SK-N-MC (cell line): ENCODE measurements around the gene TDRD6.

ENCODE experiments used
- EZH2 ChIP-seq: fragments of 200-600 bp; sonication (generic); IDR thresholded peaks from one replicate; pipeline ENCODE4 v1.6.1; 2017; ENCODE audit warnings: antibody characterized with exemption
- POLR2AphosphoS5 ChIP-seq: IDR thresholded peaks from 2 replicates; pipeline ENCODE4 v1.6.1; 2012; ENCODE audit warnings: mild to moderate bottlenecking, low read depth, low read length, borderline replicate concordance

DNA sequence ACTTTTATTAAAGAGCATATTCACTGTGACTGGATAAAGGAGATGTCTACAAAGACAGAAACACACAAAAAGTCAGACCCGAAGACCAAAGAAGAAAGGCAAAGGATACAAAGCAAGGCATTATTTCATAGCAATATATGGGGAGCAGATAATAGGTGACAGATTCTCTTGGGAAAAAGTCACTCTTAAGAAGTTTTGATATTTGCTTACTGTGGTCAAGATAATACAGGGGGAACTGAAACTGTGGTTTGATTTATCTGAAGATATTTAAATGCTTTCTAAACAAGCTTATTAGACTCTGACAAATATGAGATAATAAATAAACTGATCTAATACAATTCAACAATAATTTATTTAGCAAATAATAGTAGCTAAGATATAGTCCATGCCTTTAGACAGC, 49.8 kb upstream of the TDRD6 start:
- TF ChIP-seq POLR2AphosphoS5 (no peak), EZH2 (no peak)
